HG02840 (cell line): ENCODE data around the gene ARID1B.

Experiments used
- ATAC-seq: cut with Tn5 transposase; IDR thresholded peaks from one replicate; pipeline ENCODE4 v1.9.1; 2021; ENCODE audit warnings: mild to moderate bottlenecking, moderate library complexity, moderate number of reproducible peaks; ENCODE audit not compliant: unreplicated experiment, low FRiP score

ARID1B gene

DNA sequence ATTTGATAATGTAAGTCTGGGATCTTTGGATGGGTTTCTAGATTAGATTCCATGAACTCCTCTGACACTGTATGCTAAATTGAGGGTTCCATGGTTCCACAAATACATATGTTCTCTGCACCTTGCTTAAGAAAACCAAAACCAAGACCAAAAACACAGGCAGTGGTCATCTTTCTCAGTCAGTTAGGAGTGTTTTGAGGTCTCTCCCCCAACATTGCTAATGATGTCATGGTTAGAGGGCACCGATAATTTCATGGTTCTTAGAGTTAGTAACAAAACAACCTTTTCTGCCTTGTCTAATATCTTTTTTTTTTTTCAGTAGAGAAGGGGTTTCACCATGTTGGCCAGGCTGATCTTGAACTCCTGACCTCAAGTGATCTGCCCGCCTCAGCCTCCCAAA, 44.5 kb downstream of the ARID1B start:
- no peak for ATAC-seq

DNA sequence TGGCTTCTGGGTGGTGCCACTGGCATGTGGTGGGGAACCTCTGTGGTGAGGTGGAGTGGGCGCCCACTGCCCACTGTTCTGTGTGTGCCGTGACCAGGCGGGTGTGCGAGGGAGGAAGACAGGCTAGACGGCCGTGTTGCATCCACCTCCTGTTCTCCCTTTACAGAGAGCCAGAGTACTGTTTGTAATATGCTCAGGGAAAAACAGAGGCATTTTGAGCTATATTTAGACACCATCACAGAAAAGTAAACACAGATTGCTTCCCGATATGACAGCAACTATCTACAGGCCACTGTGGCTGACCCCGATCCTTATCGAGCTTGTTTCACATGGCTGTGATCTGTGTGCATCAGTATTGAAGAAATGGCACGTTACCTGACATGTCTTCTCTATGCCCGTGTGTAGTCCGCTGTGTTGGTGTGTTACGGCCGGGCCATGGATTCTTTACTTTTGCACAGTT, 45.6 kb downstream of the ARID1B start:
- ATAC-seq = no peak

DNA sequence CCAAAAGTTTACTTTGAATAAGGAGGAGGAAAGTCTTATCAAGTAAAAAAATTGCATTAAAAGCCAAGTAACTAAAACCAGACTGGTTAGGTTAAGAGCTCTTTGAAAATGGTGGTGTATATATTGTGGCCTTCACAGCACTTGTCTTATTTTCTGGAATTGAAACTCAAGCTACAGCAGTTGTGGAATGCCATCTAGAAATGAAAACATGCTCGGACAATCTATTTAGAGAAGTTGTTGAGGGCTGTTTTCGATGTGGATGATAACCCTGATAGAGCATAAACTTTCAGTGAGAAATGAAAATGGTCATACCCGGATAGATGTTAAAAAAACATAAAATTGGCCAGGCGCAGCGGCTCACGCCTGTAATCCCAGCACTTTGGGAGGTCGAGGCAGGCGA, 47.0 kb downstream of the ARID1B start:
- no peak for ATAC-seq

DNA sequence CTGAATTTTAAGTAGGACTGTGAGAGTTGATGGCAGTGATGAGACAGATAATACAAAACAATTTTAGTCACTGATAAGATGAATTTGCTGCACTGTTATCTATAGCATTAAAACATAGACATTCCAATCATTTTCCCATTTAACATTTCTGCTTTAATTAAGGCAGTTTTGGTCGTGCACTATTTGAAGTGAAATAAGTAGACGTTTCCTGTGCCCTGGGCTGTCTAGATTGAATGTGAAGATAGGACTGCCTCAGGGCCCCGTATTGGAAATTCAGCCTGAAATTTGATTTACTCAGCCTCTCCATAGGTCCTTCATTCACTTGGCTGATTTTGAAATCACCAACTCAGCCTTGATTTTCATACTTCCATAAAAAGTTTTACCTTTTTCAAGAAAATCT, 48.3 kb downstream of the ARID1B start:
- ATAC-seq = no peak

DNA sequence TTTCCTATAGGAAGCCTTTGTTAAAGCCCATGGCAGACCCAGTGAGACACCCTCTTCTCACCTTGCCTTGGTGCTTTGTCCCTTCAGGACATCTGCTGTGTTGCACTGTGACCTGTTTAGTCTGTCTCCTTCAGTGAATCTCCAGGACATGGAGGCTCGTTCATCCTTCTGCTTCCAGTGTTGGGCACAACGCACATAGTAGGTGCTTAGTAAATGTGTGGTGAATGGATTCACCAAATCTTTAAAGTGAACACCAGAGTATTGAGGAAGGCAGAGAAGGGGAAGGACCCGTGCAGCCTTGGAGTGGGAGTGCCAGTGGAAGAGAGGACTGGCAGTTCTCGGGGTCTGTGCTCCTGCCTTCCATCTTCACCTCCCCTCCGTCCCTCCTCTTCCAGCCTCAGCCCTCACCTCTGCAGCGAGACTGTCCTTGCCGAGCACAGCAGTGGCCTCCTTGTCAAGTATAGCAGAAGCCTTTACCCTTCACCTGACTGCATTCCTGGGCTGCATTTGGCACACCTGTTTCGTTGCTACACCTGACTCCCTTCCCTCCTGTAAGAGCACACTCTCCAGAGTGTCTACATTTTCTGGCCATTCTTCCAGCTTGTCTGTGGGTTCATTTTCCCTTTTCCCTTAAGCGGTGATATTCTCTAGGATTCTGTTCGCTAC, 49.2 kb downstream of the ARID1B start:
- ATAC-seq = no peak

DNA sequence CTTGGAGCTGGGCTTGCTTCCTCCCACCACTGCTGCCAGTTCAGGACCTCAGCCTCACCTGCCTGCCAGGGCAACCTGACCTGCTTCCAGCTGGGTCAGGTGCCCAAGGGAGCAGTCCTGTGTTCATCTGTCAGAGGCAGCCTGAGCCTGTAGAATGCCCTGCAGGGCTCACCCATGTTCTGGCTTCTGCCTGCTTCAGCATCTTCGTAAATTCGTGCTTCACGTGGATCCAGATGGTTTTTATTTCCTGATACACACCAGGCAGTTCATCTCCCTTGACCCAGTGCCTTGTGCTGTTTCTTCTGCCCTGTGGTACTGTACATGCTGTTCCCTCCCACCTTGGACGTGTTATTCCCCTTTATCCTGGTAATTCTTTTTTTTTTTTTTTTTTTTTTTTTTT, 50.2 kb downstream of the ARID1B start:
- ATAC-seq = no peak

DNA sequence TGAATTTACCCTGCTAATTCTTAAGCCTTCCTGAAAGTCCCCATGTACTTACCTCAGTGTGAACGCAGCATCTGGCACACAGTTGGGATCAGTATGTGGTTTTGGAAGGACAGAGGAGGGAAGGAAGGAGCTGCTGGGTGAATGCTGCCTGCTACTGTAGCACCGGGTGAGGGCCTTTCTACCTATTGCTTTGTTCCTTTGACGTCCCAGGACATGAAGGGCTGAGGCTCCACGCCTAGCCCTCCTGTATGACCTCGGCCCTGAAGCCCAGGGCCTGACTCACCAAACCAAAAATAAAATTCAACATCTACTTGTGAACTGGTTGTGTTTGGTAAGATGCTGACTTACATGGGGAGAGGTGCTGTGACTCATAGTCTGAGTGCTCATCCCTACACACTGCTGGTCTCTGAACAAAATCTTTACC, 51.1 kb downstream of the ARID1B start:
- ATAC-seq = no peak

DNA sequence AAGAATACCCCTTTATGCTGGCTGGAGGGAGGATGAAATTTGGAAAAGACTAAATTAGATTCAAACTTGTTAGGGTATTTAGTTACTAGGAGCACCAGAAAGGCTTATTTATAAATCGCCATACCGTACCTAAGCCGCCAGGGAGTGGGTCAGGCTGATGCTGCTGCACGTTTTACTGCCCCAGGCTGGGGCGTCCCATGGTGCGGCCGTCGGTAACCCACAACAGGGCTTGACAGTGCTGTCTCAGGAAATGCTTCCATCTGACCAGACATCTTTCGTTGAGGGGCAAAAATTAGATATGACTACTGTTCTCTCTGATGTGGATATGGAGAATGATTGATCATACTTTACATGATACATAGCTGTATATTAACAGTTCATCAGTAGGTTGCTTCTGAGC, 52.9 kb downstream of the ARID1B start:
- no peak for ATAC-seq

DNA sequence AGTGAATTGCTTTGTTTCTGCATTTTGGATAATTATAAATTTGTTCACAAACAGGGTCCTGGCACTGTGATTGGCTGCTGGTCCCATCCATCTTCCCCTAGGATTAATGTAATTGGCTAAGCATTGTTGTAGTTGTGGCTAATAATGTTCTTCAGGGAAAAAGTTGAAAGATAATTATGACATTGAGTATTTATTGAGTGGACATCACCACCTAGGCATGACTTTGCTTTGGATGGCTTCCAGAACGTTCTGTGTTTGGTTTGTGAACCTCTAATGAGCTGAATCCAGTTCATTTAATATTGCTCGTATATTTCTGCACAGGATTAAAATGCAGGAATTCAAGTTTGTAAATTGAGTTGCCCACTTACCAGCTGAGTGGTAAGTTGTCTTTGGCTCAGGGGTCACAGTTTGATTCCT, 55.1 kb downstream of the ARID1B start:
- no peak for ATAC-seq

DNA sequence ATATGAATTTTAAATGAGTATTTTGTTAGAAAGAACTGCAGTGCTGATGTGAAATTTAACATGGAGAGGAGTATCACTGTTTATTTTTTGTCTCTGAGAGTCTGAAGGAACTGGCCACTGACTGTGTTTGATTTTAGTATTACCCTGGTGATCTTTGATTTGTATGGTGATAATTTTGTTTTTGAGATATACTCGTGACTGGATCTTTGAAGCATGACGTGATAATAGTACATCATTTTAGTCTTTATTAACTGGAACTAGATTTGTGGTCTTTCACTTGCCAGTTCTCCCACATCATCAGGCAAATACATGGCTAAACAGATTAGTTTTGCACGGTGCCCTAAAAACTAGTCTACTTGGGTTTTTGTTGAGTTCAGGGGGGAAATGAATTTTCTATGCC, 55.5 kb downstream of the ARID1B start:
- ATAC-seq = no peak

DNA sequence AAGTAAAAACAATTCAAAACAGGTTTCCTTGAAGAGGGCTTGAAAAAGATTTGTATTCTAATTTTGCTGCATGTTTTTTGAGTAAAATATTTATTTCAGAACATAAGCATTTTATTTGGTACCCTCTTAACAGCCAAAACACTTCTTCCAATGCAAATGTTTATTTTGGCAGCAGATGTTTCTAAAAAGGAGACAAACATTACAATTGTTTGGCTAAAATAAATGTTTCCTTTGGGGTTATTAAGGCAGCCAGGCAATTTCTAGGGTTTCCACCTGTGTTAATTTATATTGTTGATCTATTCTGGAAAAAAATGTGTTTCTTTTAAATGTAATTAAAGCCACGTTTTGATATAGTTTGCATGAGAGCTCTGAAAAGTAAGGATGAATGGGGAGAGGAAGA, 56.6 kb downstream of the ARID1B start:
- no peak for ATAC-seq

DNA sequence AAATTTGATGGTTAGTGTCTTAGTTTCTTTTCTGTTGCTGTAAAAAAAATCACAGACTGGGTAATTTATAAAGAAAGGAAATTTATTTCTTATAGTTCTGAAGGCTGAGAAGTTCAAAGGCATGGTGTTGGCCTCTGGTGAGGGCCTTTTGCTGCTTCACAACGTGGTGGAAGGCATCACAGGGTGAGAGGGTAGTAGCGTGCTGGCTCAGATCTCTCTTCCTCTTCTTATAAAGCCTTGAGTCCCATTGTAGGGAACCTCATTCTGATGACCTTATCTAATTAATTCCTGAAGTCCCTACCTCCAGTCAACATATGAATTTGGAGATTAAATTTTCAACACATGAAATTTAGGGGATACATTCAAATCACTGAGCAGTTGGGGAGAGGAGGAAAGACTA, 62.0 kb downstream of the ARID1B start:
- no peak for ATAC-seq

DNA sequence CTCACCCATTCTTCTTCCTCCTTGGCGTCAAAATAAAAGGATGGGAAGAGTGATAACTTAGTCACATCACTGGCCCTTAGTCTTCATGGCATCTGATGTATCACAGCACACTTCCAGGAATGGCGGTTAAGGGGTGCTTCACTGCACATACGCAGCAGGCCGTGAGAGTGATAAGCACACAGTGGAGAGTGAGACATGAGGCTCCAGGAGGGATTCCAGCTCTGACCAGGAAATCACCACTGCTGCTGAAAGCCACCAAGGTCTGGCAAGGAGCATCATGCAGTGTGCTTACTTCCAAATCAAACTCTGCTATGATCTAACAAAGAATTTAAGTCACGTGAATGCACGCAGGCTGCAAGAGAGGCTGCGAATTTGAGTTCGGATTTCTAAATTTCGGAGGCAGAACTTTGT, 62.4 kb downstream of the ARID1B start:
- ATAC-seq = no peak

DNA sequence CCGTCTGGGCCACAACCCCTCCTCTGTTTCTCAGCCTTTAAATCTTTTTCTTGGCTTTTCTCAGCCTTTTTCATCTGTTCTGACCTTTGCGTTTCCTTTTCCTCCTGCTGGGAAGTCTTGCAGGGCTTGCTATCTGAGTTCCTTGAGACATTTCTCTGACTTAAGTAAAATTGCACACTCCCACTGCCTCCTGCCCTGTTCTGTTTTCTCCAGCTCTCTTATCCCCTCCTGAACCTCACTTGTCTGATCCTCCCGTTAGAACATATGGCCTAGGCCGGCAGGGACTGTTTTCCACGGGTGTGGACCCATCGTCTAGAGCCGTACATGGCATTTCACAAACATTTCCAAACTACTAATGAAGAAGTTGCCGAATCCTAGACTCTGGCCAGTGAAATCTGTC, 63.0 kb downstream of the ARID1B start:
- no peak for ATAC-seq

DNA sequence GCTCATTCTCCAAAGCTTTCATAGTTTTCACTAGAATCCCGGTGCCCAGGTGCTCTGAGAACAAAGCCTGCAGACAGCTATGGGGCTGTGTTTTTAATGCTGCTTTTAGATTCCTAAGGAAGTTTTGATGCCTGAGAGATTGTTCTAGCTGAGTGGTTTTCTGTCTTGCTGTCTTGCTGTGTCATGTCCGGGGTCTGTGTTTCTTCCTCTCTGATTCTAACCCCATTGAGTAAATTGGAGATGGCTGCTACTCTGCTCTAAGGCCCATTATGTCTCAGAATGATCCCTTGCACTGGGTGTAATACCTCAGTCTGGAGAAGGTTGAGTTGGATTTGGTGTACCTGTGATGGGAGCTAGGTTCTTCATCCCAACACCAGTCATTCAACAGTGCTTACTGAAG, 63.4 kb downstream of the ARID1B start:
- no peak for ATAC-seq

DNA sequence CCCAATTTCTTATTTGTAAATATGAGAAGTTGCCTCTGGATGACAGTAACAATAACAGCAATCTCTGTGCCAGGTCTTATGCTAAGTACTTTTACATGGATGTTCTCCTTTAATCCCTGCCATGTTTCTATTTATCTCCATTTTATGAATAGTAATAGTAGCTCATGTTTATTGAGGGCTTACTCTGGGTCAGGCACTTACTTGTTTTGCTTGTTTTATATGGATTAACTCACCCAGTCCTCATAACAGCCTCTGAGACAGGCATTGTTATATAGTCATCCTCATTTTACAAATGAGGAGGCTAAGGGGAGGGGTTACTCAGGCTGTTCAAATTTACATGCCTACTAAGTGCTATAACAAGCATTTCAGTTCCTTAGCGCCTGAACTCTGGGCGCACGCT, 64.3 kb downstream of the ARID1B start:
- ATAC-seq = no peak

DNA sequence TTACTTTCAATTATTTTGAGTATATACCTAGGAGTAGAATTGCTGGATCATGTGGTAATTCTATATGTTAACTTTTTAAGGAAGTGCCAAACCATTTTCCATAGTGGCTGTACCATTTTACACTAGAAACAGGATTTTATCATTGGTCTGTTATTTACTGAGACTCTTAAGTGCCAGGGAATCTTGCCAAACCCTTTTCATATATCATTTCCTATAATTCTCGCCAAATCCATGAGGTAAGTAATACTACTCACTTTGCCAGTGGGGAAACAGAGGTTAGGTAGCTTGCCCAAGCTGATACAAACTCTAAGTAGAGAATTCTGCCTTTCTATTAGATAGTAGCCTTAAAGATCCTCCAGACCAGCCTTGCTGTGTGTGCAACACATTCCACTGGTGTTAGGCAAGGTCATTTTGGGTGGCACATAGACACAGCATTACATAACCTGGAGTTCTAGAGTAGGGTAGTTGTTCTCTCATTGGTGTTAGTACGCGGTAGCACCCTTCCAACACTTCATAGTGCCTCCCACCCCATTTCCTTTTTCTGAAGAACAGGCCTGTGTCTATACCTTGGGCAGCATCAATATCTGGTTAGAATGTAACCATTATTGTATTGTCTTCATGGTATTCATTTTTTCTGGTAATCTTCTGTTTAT, 65.5 kb downstream of the ARID1B start:
- no peak for ATAC-seq

DNA sequence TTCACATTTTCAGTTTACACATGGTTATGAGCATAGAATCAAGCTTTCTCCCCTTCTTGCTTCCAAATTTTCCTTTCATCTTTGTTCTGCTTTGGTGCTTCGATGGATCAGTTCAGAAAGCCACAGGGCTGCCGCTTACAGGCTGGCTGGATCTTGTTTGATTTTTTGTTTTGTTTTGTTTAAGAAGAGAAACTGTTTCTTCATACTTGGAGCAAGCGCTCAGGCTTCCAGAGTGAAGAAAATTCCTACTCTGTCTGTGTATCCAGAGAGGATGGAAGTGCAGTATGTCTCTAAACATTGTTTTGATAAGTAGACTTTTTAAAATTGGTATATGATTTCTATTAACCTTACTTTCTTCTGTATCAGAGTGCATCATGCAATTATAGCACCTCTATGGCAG, 66.9 kb downstream of the ARID1B start:
- ATAC-seq = no peak

DNA sequence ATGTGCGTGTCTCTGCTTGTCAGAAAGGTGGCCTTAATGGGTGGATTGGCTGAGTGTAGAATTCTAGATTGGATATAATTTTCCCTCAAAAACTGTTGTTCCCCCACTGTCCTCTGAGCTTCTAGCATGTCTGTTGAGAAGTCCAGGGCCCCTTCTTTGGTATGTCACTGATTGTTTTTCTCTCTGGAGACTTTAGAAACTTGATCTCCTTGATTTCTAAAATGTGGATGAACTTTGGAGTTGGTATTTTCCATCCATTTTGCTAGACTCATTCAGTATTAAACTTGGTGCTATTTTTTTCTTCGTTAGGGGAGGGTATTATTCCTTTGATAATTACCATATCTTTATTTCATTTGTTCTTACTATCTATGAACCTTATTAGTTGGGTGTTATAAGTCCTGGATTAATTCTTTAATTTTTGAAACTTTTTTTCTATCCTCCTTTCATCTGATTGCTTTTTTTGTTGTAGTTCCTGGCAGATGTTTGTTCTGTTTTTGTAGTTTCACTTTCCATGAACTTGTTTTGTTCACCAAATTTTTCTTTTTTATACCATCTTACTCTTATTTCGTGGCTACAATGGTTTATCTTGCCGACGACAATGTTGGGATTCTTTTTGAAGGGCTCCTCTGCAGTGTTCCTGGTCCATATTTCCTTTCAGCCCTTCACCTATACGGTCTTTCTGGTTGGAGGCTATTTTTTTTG, 68.4 kb downstream of the ARID1B start:
- no peak for ATAC-seq

DNA sequence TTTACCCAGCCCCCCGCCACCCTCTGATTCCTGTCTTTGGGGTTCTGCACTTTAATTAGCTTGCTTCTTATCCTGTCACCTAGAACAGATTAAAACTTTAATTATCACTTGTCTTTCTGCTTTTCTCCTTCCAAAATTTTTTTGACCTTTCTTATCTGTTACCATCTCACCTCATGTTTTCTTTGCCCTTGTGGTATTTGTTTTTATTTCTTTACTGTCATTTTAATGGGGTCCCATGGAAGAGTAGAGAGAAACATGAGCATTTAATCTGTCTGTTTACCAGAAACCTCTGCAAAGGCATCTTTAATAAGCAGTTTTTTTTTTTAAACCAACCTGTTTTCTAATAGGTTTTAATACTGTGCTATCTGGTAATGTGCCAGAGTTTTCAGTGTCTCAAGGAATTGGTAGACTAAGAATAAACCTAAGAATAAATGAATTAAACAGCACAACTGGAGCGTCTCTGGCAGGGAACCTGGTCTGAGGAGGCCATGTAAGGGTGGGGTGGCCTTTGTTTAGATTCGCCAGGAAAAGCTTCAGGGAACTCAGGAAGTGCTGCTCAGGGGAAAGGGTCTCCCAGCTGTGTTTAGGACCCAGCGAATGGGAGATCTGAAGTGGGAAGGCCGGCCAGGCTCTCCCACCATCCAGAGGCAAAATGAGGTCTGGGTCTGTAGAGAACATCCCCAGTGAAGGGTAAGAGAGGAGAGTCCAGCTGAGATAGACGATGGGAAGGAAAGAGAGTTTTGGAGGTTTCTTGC, 69.8 kb downstream of the ARID1B start:
- no peak for ATAC-seq

DNA sequence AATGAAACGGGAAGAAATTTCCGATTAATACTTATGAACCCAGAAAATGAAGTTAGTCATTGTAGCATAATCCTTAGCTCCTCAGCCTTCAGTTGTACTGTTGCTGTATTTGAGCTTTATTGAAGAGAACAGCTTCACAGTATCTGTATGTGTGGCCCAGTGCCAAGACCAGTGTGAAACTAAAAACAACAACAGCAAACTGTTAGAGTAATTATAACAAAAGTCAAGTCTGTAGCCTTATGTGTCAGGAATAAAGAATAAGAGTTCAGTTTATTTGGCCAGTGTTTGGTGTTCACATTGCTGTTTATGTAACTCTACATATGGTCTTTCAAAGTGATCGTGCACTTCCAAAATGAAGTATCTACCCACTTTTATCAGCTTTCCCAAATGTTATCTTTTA, 70.9 kb downstream of the ARID1B start:
- no peak for ATAC-seq
